Measurements from ENCODE around the gene IQSEC1. TPM values are rescaled to one million over a fixed set of nuclear protein-coding genes. Genes with fewer than 3 reads are reported as not detected.

Gene IQSEC1
- total and polyA plus RNA-seq, 2 experiments from 2014 or later = 8.0 to 51.9 TPM

DNA sequence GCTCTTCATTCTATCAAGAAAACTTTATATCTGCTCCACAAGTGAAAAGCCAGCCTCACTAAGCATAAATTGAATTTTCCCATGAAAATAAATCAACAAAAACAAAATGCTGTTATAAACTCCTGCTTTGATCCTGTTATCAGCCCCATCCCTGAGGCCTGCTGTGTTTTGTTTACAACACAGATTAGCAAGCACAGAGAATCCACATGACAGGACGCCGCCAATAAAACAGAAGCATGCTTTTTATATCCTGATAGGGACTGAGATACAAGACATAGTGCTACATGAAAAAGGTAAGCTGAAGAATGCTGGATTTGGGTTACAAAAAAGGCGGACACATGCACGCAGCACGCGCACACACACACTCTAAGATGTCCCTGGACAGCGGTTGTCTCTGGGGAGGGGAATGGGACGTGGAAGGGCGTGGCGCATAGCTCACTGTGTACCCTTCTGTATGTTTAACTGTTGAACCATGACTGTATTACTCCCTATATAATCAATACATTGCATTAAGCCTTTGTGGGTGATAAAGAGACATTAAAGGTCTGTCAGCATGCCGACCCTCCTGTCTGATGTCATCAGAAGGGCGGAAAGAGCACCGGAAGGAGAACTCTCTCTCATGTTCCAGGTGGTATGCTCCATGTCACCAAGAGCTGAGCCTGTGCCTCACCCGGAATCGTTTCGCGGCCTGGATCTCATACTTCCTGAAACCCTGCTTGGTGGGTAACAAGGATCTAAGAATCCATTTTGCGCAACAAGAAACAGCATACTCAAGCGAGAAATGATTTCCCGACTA lies 93.9 kb downstream of the IQSEC1 start (continued):
- TF ChIP-seq, protein P1, sequence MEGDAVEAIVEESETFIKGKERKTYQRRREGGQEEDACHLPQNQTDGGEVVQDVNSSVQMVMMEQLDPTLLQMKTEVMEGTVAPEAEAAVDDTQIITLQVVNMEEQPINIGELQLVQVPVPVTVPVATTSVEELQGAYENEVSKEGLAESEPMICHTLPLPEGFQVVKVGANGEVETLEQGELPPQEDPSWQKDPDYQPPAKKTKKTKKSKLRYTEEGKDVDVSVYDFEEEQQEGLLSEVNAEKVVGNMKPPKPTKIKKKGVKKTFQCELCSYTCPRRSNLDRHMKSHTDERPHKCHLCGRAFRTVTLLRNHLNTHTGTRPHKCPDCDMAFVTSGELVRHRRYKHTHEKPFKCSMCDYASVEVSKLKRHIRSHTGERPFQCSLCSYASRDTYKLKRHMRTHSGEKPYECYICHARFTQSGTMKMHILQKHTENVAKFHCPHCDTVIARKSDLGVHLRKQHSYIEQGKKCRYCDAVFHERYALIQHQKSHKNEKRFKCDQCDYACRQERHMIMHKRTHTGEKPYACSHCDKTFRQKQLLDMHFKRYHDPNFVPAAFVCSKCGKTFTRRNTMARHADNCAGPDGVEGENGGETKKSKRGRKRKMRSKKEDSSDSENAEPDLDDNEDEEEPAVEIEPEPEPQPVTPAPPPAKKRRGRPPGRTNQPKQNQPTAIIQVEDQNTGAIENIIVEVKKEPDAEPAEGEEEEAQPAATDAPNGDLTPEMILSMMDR (conservative IDR thresholded peaks at IDR 0.05; ENCODE audit: low read depth in 2 of 2) = no peak
- TF ChIP-seq CREB1 (CRISPR knock-in tag; IDR thresholded peaks at IDR 0.05; ENCODE audit: low read depth) (no peak), ZNF114 (CRISPR knock-in tag; IDR thresholded peaks at IDR 0.05) (no peak), JUNB (IDR thresholded peaks at IDR 0.05; ENCODE audit: unreplicated experiment) (no peak)
- TF ChIP-seq, protein P2, sequence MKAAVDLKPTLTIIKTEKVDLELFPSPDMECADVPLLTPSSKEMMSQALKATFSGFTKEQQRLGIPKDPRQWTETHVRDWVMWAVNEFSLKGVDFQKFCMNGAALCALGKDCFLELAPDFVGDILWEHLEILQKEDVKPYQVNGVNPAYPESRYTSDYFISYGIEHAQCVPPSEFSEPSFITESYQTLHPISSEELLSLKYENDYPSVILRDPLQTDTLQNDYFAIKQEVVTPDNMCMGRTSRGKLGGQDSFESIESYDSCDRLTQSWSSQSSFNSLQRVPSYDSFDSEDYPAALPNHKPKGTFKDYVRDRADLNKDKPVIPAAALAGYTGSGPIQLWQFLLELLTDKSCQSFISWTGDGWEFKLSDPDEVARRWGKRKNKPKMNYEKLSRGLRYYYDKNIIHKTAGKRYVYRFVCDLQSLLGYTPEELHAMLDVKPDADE (IDR thresholded peaks at IDR 0.05) = no peak

DNA sequence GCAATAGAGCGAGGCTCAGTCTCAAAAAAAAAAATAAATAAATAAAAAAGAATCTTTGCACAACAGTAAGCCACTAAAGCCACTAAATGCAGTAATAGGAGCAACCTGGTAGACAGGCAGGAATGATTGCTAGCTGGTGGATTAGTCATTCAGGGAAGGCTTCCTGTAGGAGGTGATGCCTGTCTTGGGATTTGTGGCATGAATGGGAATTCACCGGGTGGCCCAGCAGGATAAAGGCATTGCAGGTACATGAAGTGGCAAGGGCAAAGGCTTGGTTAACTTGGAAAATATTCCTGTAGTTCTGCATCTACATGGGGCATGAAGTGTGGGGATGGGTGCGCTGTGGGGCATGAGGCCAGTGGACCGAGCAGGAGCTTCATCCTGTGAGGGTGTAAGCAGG lies 94.5 kb downstream of the IQSEC1 start:
- Histone ChIP-seq H2AFZ (no peak overlapping the region), H3K27me3 (ENCODE audit: insufficient read depth) (no peaks in the 10 kb centered on the region), H3K9me2 (ENCODE audit: insufficient read depth) (no peaks in the 10 kb centered on the region), H4K20me1 (replicated peaks; ENCODE audit: insufficient read depth) (no peaks in the 10 kb centered on the region), H3K4me2 (no peak overlapping the region), H3K79me2 (replicated peaks; ENCODE audit: insufficient read depth) (no peaks in the 10 kb centered on the region), H3K4me1 (ENCODE audit: insufficient read depth) (peaks cover 29% of the 10 kb centered on the region), H3F3A (replicated peaks; ENCODE audit: low read depth) (no peaks in the 10 kb centered on the region), H3K36me3 (ENCODE audit: insufficient read depth) (no peaks in the 10 kb centered on the region), H3K27ac (ENCODE audit: low read depth) (no peak overlapping the region), H3K4me3 (no peak overlapping the region)
- Mint-ChIP-seq H3K27ac (no peak overlapping the region), H3K4me1 (peaks cover 48% of the 10 kb centered on the region), H3K27me3 (ENCODE audit: insufficient read depth, low read depth, poor library complexity) (peaks cover 6% of the 10 kb centered on the region), H3K4me3 (no peak overlapping the region), H3K36me3 (ENCODE audit: low read depth) (no peaks in the 10 kb centered on the region), H3K9me3 (no peaks in the 10 kb centered on the region)
- DNase-seq (ENCODE audit: low spot score) (no peak), ATAC-seq (no peak)
- TF ChIP-seq JUNB (IDR thresholded peaks at IDR 0.05; ENCODE audit: unreplicated experiment) (no peak), EZH2 (IDR thresholded peaks at IDR 0.05; ENCODE audit: low read depth, unreplicated experiment) (no peak), CREB1 (CRISPR knock-in tag; IDR thresholded peaks at IDR 0.05; ENCODE audit: low read depth) (no peak), ZNF114 (CRISPR knock-in tag; IDR thresholded peaks at IDR 0.05) (no peak), ZNF331 (CRISPR knock-in tag; IDR thresholded peaks at IDR 0.05; ENCODE audit: low read depth) (no peak), POLR2AphosphoS5 (IDR thresholded peaks at IDR 0.05; ENCODE audit: low read depth) (no peak)
- TF ChIP-seq, protein P3, sequence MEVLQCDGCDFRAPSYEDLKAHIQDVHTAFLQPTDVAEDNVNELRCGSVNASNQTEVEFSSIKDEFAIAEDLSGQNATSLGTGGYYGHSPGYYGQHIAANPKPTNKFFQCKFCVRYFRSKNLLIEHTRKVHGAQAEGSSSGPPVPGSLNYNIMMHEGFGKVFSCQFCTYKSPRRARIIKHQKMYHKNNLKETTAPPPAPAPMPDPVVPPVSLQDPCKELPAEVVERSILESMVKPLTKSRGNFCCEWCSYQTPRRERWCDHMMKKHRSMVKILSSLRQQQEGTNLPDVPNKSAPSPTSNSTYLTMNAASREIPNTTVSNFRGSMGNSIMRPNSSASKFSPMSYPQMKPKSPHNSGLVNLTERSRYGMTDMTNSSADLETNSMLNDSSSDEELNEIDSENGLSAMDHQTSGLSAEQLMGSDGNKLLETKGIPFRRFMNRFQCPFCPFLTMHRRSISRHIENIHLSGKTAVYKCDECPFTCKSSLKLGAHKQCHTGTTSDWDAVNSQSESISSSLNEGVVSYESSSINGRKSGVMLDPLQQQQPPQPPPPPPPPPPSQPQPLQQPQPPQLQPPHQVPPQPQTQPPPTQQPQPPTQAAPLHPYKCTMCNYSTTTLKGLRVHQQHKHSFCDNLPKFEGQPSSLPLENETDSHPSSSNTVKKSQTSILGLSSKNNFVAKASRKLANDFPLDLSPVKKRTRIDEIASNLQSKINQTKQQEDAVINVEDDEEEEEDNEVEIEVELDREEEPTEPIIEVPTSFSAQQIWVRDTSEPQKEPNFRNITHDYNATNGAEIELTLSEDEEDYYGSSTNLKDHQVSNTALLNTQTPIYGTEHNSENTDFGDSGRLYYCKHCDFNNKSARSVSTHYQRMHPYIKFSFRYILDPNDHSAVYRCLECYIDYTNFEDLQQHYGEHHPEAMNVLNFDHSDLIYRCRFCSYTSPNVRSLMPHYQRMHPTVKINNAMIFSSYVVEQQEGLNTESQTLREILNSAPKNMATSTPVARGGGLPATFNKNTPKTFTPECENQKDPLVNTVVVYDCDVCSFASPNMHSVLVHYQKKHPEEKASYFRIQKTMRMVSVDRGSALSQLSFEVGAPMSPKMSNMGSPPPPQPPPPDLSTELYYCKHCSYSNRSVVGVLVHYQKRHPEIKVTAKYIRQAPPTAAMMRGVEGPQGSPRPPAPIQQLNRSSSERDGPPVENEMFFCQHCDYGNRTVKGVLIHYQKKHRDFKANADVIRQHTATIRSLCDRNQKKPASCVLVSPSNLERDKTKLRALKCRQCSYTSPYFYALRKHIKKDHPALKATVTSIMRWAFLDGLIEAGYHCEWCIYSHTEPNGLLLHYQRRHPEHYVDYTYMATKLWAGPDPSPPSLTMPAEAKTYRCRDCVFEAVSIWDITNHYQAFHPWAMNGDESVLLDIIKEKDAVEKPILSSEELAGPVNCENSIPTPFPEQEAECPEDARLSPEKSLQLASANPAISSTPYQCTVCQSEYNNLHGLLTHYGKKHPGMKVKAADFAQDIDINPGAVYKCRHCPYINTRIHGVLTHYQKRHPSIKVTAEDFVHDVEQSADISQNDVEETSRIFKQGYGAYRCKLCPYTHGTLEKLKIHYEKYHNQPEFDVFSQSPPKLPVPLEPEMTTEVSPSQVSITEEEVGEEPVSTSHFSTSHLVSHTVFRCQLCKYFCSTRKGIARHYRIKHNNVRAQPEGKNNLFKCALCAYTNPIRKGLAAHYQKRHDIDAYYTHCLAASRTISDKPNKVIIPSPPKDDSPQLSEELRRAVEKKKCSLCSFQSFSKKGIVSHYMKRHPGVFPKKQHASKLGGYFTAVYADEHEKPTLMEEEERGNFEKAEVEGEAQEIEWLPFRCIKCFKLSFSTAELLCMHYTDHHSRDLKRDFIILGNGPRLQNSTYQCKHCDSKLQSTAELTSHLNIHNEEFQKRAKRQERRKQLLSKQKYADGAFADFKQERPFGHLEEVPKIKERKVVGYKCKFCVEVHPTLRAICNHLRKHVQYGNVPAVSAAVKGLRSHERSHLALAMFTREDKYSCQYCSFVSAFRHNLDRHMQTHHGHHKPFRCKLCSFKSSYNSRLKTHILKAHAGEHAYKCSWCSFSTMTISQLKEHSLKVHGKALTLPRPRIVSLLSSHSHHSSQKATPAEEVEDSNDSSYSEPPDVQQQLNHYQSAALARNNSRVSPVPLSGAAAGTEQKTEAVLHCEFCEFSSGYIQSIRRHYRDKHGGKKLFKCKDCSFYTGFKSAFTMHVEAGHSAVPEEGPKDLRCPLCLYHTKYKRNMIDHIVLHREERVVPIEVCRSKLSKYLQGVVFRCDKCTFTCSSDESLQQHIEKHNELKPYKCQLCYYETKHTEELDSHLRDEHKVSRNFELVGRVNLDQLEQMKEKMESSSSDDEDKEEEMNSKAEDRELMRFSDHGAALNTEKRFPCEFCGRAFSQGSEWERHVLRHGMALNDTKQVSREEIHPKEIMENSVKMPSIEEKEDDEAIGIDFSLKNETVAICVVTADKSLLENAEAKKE (CRISPR knock-in tag; IDR thresholded peaks at IDR 0.05) = no peak
- TF ChIP-seq, protein P1 (conservative IDR thresholded peaks at IDR 0.05; ENCODE audit: low read depth in 2 of 2) = no peak
- TF ChIP-seq, protein P2 (IDR thresholded peaks at IDR 0.05) = no peak
